ENCODE data around the gene PXDN. TPM values are rescaled to one million over a fixed set of nuclear protein-coding genes. Genes with fewer than 3 reads are reported as not detected.

Gene PXDN
- total and polyA plus RNA-seq, 2 of the 4 experiments (the other 2 are of a cell fraction): 153 to 332 TPM

DNA sequence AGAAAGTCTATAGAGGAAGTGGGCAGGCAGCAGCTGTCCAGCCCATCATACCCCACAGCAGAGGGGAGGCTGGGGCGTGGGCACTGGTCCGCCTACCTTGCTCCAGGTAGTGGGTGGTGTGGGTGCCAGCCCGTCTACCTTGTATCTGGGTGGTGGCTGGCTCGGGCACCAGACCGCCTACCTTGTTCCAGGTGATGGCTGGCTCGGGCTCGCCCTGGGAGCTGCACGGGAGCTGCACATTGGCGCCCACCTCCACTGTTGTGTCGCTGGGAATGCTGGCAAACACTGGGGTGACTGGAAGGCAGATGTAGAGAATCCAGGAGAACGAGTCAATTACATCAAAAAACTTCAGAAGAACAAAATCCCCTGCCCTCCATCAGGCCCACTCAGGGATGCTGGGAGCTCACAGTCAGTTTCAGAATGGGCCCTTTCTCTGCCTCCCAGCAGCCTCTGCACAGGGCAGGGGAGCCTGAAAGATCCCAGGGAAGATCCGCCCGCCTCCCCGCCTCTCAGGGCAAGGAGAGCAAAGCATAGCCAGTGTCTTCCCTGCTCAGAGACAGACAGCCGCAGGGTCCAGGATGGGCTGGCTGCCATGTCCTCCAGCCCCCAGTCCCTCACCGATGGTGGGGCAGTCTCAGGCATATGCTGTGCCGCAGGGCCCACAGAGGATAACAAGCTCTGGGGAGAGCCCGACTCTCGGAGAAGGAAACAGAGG, 82.3 kb downstream of the PXDN start:
- Histone ChIP-seq H3K23ac (ENCODE audit: low read depth, low read length) (no peak overlapping the region), H2BK15ac (ENCODE audit: low read depth, low read length) (no peak overlapping the region)
- intact Hi-C loops (cut with micrococcal nuclease): no loop called here

More for the DNA sequence above, 82.3 kb downstream of the PXDN start:
- Histone ChIP-seq H3K9ac (ENCODE audit: low read depth, low read length) (no peak overlapping the region), H3K56ac (ENCODE audit: extremely low read depth, insufficient read depth, low read length) (no peak overlapping the region), H4K5ac (ENCODE audit: low read depth, low read length) (no peak overlapping the region), H3K4me1 (ENCODE audit: control insufficient read depth, insufficient read depth, low read length) (peaks cover 4% of the 10 kb centered on the region), H3K4me2 (ENCODE audit: low read depth, low read length) (no peak overlapping the region), H3K27me3 (ENCODE audit: control insufficient read depth, insufficient read depth, low read length) (no peaks in the 10 kb centered on the region), H3K4me3 (ENCODE audit: insufficient read depth, low read depth, low read length) (no peak overlapping the region), H2AK5ac (ENCODE audit: low read depth, low read length) (no peak overlapping the region), H4K91ac (ENCODE audit: insufficient read depth, low read depth, low read length) (no peak overlapping the region), H2AK9ac (replicated peaks; ENCODE audit: low read depth, low read length, poor library complexity) (peak overlapping the region; percentile 4), H3K18ac (ENCODE audit: low read depth, low read length) (no peak overlapping the region), H2BK120ac (ENCODE audit: low read depth, low read length) (no peak overlapping the region), H3K36me3 (ENCODE audit: control insufficient read depth, insufficient read depth, low read length) (peaks cover 77% of the 10 kb centered on the region), H3K27ac (ENCODE audit: insufficient read depth, low read length) (no peak overlapping the region), H3K79me1 (ENCODE audit: low read depth in 1 of 2, low read length in 2 of 2) (peaks cover 39 to 81% of the 10 kb centered on the region in 2 experiments), H2BK20ac (ENCODE audit: low read depth, low read length) (no peak overlapping the region), H2BK5ac (ENCODE audit: low read depth, low read length, poor library complexity, severe bottlenecking) (no peak overlapping the region), H3K14ac (replicated peaks; ENCODE audit: low read depth, low read length) (no peak overlapping the region), H2AFZ (replicated peaks; ENCODE audit: low read length, poor library complexity) (peak overlapping the region; percentile 11), H3K4ac (ENCODE audit: low read depth, low read length) (no peak overlapping the region), H4K8ac (ENCODE audit: low read depth in 2 of 2, low read length in 2 of 2) (no peak overlapping the region), H3K9me1 (ENCODE audit: insufficient read depth, low read length) (peaks cover 4% of the 10 kb centered on the region), H4K20me1 (ENCODE audit: insufficient read depth, low read length) (peaks cover 14% of the 10 kb centered on the region), H3K9me3 (ENCODE audit: control insufficient read depth, insufficient read depth, low read length) (no peaks in the 10 kb centered on the region)
- ATAC-seq (ENCODE audit: low read depth) (no peak), DNase-seq (no peak)
- no TSS peak for BruUV-seq (replicated peaks)
- in situ Hi-C loops (cut with MboI; ENCODE audit: low sequenced_read_pairs) (no loop called here), dilution Hi-C loops (cut with HindIII; ENCODE audit: low sequenced_read_pairs, unreplicated experiment) (no loop called here)
- TF ChIP-seq RCOR1 (IDR thresholded peaks at IDR 0.05; ENCODE audit: insufficient replicate concordance, low read length) (no peak), NFE2L2 (IDR thresholded peaks at IDR 0.05; ENCODE audit: low read depth, low read length) (no peak), MAFK (IDR thresholded peaks at IDR 0.05; ENCODE audit: low read depth, low read length) (no peak), BHLHE40 (IDR thresholded peaks at IDR 0.05; ENCODE audit: low read depth, low read length) (no peak), RFX5 (IDR thresholded peaks at IDR 0.05; ENCODE audit: low read depth, low read length) (no peak), MAZ (IDR thresholded peaks at IDR 0.05; ENCODE audit: borderline replicate concordance, low read depth, low read length) (no peak), CEBPB (IDR thresholded peaks at IDR 0.05; ENCODE audit: low read depth, low read length) (no peak), POLR2A (IDR thresholded peaks at IDR 0.05; ENCODE audit: low read depth, low read length) (no peak), SMC3 (IDR thresholded peaks at IDR 0.05; ENCODE audit: low read depth, low read length) (no peak), MXI1 (IDR thresholded peaks at IDR 0.05; ENCODE audit: borderline replicate concordance, low read depth, low read length) (no peak), FOS (IDR thresholded peaks at IDR 0.05; ENCODE audit: low read depth, low read length) (no peak), RAD21 (IDR thresholded peaks at IDR 0.05; ENCODE audit: low read length) (no peak), CHD1 (IDR thresholded peaks at IDR 0.05; ENCODE audit: low read depth, low read length) (no peak)
- TF ChIP-seq, protein P1, sequence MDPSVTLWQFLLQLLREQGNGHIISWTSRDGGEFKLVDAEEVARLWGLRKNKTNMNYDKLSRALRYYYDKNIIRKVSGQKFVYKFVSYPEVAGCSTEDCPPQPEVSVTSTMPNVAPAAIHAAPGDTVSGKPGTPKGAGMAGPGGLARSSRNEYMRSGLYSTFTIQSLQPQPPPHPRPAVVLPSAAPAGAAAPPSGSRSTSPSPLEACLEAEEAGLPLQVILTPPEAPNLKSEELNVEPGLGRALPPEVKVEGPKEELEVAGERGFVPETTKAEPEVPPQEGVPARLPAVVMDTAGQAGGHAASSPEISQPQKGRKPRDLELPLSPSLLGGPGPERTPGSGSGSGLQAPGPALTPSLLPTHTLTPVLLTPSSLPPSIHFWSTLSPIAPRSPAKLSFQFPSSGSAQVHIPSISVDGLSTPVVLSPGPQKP (IDR thresholded peaks at IDR 0.05; ENCODE audit: borderline replicate concordance, low read depth, low read length): no peak
- TF ChIP-seq, protein P2, sequence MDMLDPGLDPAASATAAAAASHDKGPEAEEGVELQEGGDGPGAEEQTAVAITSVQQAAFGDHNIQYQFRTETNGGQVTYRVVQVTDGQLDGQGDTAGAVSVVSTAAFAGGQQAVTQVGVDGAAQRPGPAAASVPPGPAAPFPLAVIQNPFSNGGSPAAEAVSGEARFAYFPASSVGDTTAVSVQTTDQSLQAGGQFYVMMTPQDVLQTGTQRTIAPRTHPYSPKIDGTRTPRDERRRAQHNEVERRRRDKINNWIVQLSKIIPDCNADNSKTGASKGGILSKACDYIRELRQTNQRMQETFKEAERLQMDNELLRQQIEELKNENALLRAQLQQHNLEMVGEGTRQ (IDR thresholded peaks at IDR 0.05; ENCODE audit: low read depth, low read length): no peak
- TF ChIP-seq, protein P3, sequence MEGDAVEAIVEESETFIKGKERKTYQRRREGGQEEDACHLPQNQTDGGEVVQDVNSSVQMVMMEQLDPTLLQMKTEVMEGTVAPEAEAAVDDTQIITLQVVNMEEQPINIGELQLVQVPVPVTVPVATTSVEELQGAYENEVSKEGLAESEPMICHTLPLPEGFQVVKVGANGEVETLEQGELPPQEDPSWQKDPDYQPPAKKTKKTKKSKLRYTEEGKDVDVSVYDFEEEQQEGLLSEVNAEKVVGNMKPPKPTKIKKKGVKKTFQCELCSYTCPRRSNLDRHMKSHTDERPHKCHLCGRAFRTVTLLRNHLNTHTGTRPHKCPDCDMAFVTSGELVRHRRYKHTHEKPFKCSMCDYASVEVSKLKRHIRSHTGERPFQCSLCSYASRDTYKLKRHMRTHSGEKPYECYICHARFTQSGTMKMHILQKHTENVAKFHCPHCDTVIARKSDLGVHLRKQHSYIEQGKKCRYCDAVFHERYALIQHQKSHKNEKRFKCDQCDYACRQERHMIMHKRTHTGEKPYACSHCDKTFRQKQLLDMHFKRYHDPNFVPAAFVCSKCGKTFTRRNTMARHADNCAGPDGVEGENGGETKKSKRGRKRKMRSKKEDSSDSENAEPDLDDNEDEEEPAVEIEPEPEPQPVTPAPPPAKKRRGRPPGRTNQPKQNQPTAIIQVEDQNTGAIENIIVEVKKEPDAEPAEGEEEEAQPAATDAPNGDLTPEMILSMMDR (conservative IDR thresholded peaks at IDR 0.05; ENCODE audit: low read depth, low read length): no peak
- POLR2A ChIA-PET (ENCODE audit: unreplicated experiment): no interaction called here
- CTCF ChIA-PET: no interaction called here
- 100% methylated on average over 5 of the region's 19 CpGs; no CpG with 5 or more reads in 1 of the 2 experiments for WGBS, 2 experiments (ENCODE audit: extremely low coverage in 2 of 2, insufficient read length in 1 of 2)
